Ascending aorta (tissue), 2 donors: Measurements from ENCODE around the gene SRGAP1. TPM values are rescaled to one million over a fixed set of nuclear protein-coding genes. Genes with fewer than 3 reads are reported as not detected.
A peak's percentile ranks its signal among the peaks of the same experiment; 100 is the strongest.
"Not testable (repeated sequence)": the region's sequence is repeated elsewhere in the genome, so short reads cannot be mapped to it uniquely, and the experiment has no call there.

Source experiments
- DNase-seq, 2 donors: peaks; one replicate each; pipeline ENCODE4 v3.0.0-alpha.2; 2019; ENCODE audit warnings: low spot score in 2 of 2
- H3K27ac ChIP-seq, 2 donors: fragments of 200-600 bp; sonication (generic); one replicate each; pipeline ENCODE4 v1.5.1; 2016 to 2017; ENCODE audit warnings: mild to moderate bottlenecking in 1 of 2
- H3K27me3 ChIP-seq: fragments of 200-600 bp; sonication (generic); one replicate; pipeline ENCODE4 v1.5.1; 2017
- H3K36me3 ChIP-seq, 2 donors: fragments of 200-600 bp; sonication (generic); one replicate each; pipeline ENCODE4 v1.5.1; 2016
- H3K4me1 ChIP-seq, 2 donors: fragments of 200-600 bp; sonication (generic); one replicate each; pipeline ENCODE4 v1.5.1; 2016 to 2017; ENCODE audit warnings: mild to moderate bottlenecking in 1 of 2
- H3K4me3 ChIP-seq, 2 donors: fragments of 200-600 bp; sonication (generic); one replicate each; pipeline ENCODE4 v1.5.1; 2016 to 2017; ENCODE audit warnings: mild to moderate bottlenecking in 1 of 2
- H3K9me3 ChIP-seq, 2 donors: fragments of 200-600 bp; sonication (generic); one replicate each; pipeline ENCODE4 v1.5.1; 2016
- CTCF ChIP-seq, 3 experiments: fragments of 200-600 bp in 2 of 3; fragments of 450-650 bp in 1 of 3; sonication (generic) in 2 of 3; IDR thresholded peaks; one replicate each; pipeline ENCODE4 v1.5.1; 2016 to 2019; ENCODE audit warnings: antibody characterized with exemption in 3 of 3, mild to moderate bottlenecking in 1 of 3, moderate library complexity in 1 of 3
- intact Hi-C: fragments of 100-400 bp; cut with DNase I; formaldehyde crosslinking; loops from one replicate; pipeline ENCODE4 v1.15.1; 2023
- total RNA-seq: library from RNA; depleted of rRNA; stranded (reverse); fragments of >200 nt; gene quantifications from one replicate; pipeline ENCODE4 v1.1.0, GENCODE V29; 2016

The SRGAP1 gene
- total RNA-seq, 1 donor from 2014 or later = 5.5 TPM

- intact Hi-C loops = no loop called here
- Histone ChIP-seq H3K36me3 (no peaks in the 10 kb centered on the region), H3K27me3 (no peaks in the 10 kb centered on the region), H3K27ac (no peak overlapping the region), H3K4me1 (no peaks in the 10 kb centered on the region), H3K9me3 (no peaks in the 10 kb centered on the region), H3K4me3 (no peak overlapping the region)
- DNase-seq = no peak
- no peak for TF ChIP-seq CTCF (IDR thresholded peaks at IDR 0.05)
Measured at GRCh38 chr12:63836936-63837335, 7.6 kb upstream of the SRGAP1 start.

- no peak for TF ChIP-seq CTCF (IDR thresholded peaks at IDR 0.05)
- Histone ChIP-seq H3K4me3 (no peak overlapping the region), H3K36me3 (no peaks in the 10 kb centered on the region), H3K27me3 (no peaks in the 10 kb centered on the region), H3K4me1 (no peaks in the 10 kb centered on the region), H3K9me3 (no peaks in the 10 kb centered on the region), H3K27ac (no peak overlapping the region)
- intact Hi-C loops = no loop called here
- no peak for DNase-seq
Measured at GRCh38 chr12:63838411-63838810, 6.1 kb upstream of the SRGAP1 start.

- no peak for TF ChIP-seq CTCF (IDR thresholded peaks at IDR 0.05)
- intact Hi-C loops = loop anchor here (5.0 to 10.0 kb wide), 2 partner anchors 246 to 1376 kb away; partner anchors contain the start of gene MON2
- H3K27me3 ChIP-seq = no peaks in the 10 kb centered on the region
Measured at GRCh38 chr12:63841011-63841410, 3.5 kb upstream of the SRGAP1 start.

GRCh38 chr12:63841571-63841970 is 2.9 kb upstream of the SRGAP1 start:
- no peaks in the 10 kb centered on the region for H3K9me3 ChIP-seq
- H3K36me3 ChIP-seq = no peaks in the 10 kb centered on the region
- DNase-seq = no peak
- H3K4me3 ChIP-seq = no peak overlapping the region
- no peak overlapping the region for H3K27ac ChIP-seq
- intact Hi-C loops = loop anchor here (5.0 to 10.0 kb wide), 2 partner anchors 246 to 1377 kb away; partner anchors contain the start of gene MON2
- peaks cover 0 to 4% of the 10 kb centered on the region in 2 donors for H3K4me1 ChIP-seq
- H3K27me3 ChIP-seq = no peaks in the 10 kb centered on the region
- TF ChIP-seq CTCF (IDR thresholded peaks at IDR 0.05) = no peak

More at GRCh38 chr12:63841011-63841410, 3.5 kb upstream of the SRGAP1 start:
- Histone ChIP-seq H3K4me3 (no peak overlapping the region), H3K36me3 (no peaks in the 10 kb centered on the region), H3K4me1 (peaks cover 0 to 4% of the 10 kb centered on the region in 2 donors), H3K9me3 (no peaks in the 10 kb centered on the region), H3K27ac (no peak overlapping the region)
- no peak for DNase-seq

GRCh38 chr12:63842750-63843149 is 1.8 kb upstream of the SRGAP1 start:
- H3K4me1 ChIP-seq, H3K36me3 ChIP-seq, H3K9me3 ChIP-seq, DNase-seq, H3K27me3 ChIP-seq: not testable (repeated sequence)
- intact Hi-C loops = loop anchor here (1.0 to 10.0 kb wide), 6 partner anchors 63 to 1378 kb away; partner anchors contain the start of genes KICS2, MON2, RXYLT1 and XPOT
- Histone ChIP-seq H3K4me3 (peak overlapping the region; percentile 80 to 96), H3K27ac (peak overlapping the region; percentile 96 to 98)

GRCh38 chr12:63843254-63843720 is 1.2 kb upstream of the SRGAP1 start:
- no peak for TF ChIP-seq CTCF (IDR thresholded peaks at IDR 0.05)
- intact Hi-C loops = loop anchor here (1.0 to 10.0 kb wide), 6 partner anchors 64 to 1378 kb away; partner anchors contain the start of genes KICS2, MON2, RXYLT1 and XPOT
- peaks cover 0 to 4% of the 10 kb centered on the region in 2 donors for H3K4me1 ChIP-seq

More at GRCh38 chr12:63843254-63843720, 1.2 kb upstream of the SRGAP1 start:
- Histone ChIP-seq H3K4me3 (peak overlapping the region; percentile 80 to 96), H3K36me3 (no peaks in the 10 kb centered on the region), H3K27me3 (no peaks in the 10 kb centered on the region), H3K9me3 (no peaks in the 10 kb centered on the region), H3K27ac (peak overlapping the region; percentile 96 to 98)
- DNase-seq = no peak
